H1 (cell line): Measurements from ENCODE around the gene PRDX3. TPM values are rescaled to one million over a fixed set of nuclear protein-coding genes. Genes with fewer than 3 reads are reported as not detected.

Experiments used
- CBX8 ChIP-seq: fragments of 300-800, 300-1000 bp; sonication (generic); IDR thresholded peaks from 2 replicates; pipeline ENCODE4 v1.7.1; 2016; ENCODE audit warnings: low read depth, low read length, borderline replicate concordance
- EGR1 ChIP-seq: IDR thresholded peaks from 2 replicates; pipeline ENCODE4 v1.6.1; 2011; ENCODE audit warnings: low read depth, low read length, borderline replicate concordance
- GTF2F1 ChIP-seq: IDR thresholded peaks from 2 replicates; pipeline ENCODE4 v1.6.1; 2012; ENCODE audit warnings: low read depth, low read length, improper control_type of control experiment, borderline replicate concordance
- HDAC2 ChIP-seq, 2 experiments: fragments of 300-600 bp in 1 of 2; sonication (generic) in 1 of 2; IDR thresholded peaks; 2 replicates each; pipeline ENCODE4 v1.6.1; 2011 to 2012; ENCODE audit warnings: low read depth in 2 of 2, low read length in 2 of 2, mild to moderate bottlenecking in 2 of 2, moderate library complexity in 2 of 2, borderline replicate concordance in 1 of 2, inconsistent platforms in 1 of 2
- KDM1A ChIP-seq: fragments of 200-600, 300-600 bp; sonication (generic); IDR thresholded peaks from 2 replicates; pipeline ENCODE4 v1.7.1; 2016; ENCODE audit warnings: mild to moderate bottlenecking, low read length, borderline replicate concordance
- POLR2A ChIP-seq, 2 experiments: IDR thresholded peaks; 1 replicate in 1 of 2; 2 replicates in 1 of 2; pipeline ENCODE4 v1.6.1; 2011; ENCODE audit warnings: low read depth in 2 of 2, low read length in 2 of 2, mild to moderate bottlenecking in 2 of 2; ENCODE audit errors: control extremely low read depth in 1 of 2
- RXRA ChIP-seq: IDR thresholded peaks from 2 replicates; pipeline ENCODE4 v1.6.1; 2011; ENCODE audit warnings: low read depth, mild to moderate bottlenecking, low read length, moderate library complexity; ENCODE audit not compliant: insufficient read depth
- SIN3A ChIP-seq, 2 experiments: IDR thresholded peaks in 1 of 2; conservative IDR thresholded peaks in 1 of 2; 2 replicates each; pipeline ENCODE4 v1.6.1; 2011 to 2012; ENCODE audit warnings: low read length in 2 of 2, improper control_type of control experiment in 1 of 2, low read depth in 1 of 2, mild to moderate bottlenecking in 1 of 2
- SP2 ChIP-seq: IDR thresholded peaks from 2 replicates; pipeline ENCODE4 v1.6.1; 2012; ENCODE audit warnings: mild to moderate bottlenecking, low read length, inconsistent platforms
- polyA plus RNA-seq, 7 experiments: library from polyadenylated mRNA; depleted of rRNA in 3 of 7; stranded (reverse) in 5 of 7; unstranded in 2 of 7; fragments of >200 nt in 5 of 7; fragments of 200-250 nt in 2 of 7; gene quantifications; 1 replicate in 5 of 7; 2 replicates in 1 of 7; 4 replicates in 1 of 7; pipeline versions ENCODE4 v1.2.1 to v1.2.3, GENCODE V29; 2011 to 2013; ENCODE audit warnings: missing spikeins in 2 of 7, mixed read lengths in 2 of 7
- total RNA-seq: library from RNA; stranded (reverse); fragmentation: NEBNext Ultra II Directional; extraction: Animal tissue kit (Norgen Biotek cat#: 25700); gene quantifications from 2 replicates; pipeline ENCODE4 v1.2.1, GENCODE V29; 2021

The PRDX3 gene
- total and polyA plus RNA-seq, 2 of the 8 experiments (the other 6 are each of a cell fraction or from before 2014, with no cell fraction given), result 201 to 208 TPM

GRCh38 chr10:119174109-119174508 is 4.5 kb downstream of the PRDX3 start (continued):
- TF ChIP-seq HDAC2 (IDR thresholded peaks at IDR 0.05; ENCODE audit: borderline replicate concordance in 1 of 2, low read depth in 2 of 2, low read length in 2 of 2), result no peak
- no peak for TF ChIP-seq GTF2F1
- TF ChIP-seq CBX8, result no peak
- no peak for TF ChIP-seq KDM1A
- TF ChIP-seq POLR2A (IDR thresholded peaks at IDR 0.05; ENCODE audit: control extremely low read depth in 1 of 2, low read depth in 2 of 2, low read length in 2 of 2), result no peak
- no peak for TF ChIP-seq SP2
- no peak for TF ChIP-seq EGR1
- no peak for TF ChIP-seq SIN3A (conservative IDR thresholded peaks at IDR 0.05 in 1 of 2, IDR thresholded peaks at IDR 0.05 in 1 of 2; ENCODE audit: low read depth in 1 of 2, low read length in 2 of 2)
- TF ChIP-seq RXRA, result no peak
